B cell (primary cell): ENCODE measurements around the gene KIAA0232.

Source experiments
- EZH2 ChIP-seq: IDR thresholded peaks from 2 replicates; pipeline ENCODE4 v1.6.1; 2012; ENCODE audit warnings: borderline replicate concordance, low read depth, mild to moderate bottlenecking, moderate library complexity, low read length; ENCODE audit not compliant: insufficient read depth, poor library complexity, severe bottlenecking
- TF ChIP-seq, protein P1 (sequence below): fragments of 200-600 bp; IDR thresholded peaks from one replicate; pipeline ENCODE4 v1.8.0; 2022; ENCODE audit warnings: antibody characterized with exemption, mild to moderate bottlenecking

DNA sequence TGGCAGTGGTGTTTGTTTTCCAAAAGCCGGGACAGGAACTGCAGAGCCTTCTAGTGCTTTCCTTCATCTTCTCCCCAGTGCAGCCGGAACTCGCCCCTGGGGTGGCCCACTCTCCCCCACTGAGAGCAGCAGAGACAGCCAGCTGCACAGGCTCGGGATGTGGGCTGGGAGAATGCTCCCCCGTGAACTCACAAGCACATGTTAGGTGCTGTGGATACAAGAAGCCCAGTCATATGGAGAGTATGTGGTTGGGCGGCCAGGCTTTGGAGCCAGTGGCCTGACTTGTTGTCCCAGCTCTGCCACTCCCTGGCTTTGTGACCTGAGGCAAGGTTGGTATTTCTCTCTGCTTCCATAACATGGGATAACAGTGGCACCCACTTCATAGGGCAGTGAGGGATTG, 9.4 kb upstream of the KIAA0232 start:
- TF ChIP-seq, protein P1, sequence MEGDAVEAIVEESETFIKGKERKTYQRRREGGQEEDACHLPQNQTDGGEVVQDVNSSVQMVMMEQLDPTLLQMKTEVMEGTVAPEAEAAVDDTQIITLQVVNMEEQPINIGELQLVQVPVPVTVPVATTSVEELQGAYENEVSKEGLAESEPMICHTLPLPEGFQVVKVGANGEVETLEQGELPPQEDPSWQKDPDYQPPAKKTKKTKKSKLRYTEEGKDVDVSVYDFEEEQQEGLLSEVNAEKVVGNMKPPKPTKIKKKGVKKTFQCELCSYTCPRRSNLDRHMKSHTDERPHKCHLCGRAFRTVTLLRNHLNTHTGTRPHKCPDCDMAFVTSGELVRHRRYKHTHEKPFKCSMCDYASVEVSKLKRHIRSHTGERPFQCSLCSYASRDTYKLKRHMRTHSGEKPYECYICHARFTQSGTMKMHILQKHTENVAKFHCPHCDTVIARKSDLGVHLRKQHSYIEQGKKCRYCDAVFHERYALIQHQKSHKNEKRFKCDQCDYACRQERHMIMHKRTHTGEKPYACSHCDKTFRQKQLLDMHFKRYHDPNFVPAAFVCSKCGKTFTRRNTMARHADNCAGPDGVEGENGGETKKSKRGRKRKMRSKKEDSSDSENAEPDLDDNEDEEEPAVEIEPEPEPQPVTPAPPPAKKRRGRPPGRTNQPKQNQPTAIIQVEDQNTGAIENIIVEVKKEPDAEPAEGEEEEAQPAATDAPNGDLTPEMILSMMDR = no peak
- TF ChIP-seq EZH2 = no peak
